Thyroid gland (tissue), 4 donors: ENCODE results near the gene NT5DC1.

Experiments used
- CTCF ChIP-seq, 6 experiments: fragments of 200-600 bp in 3 of 6; fragments of 450-650 bp in 3 of 6; sonication (generic) in 3 of 6; IDR thresholded peaks; one replicate each; pipeline ENCODE4 v1.5.1; 2016 to 2019; ENCODE audit warnings: antibody characterized with exemption in 6 of 6, mild to moderate bottlenecking in 2 of 6, inconsistent platforms in 1 of 6, moderate library complexity in 1 of 6
- POLR2A ChIP-seq, 2 donors: fragments of 450-650 bp; IDR thresholded peaks; one replicate each; pipeline ENCODE4 v1.6.1; 2017; ENCODE audit warnings: antibody characterized with exemption in 2 of 2, mild to moderate bottlenecking in 2 of 2, moderate library complexity in 1 of 2

GRCh38 chr6:116170358-116171057, 69.9 kb downstream of the NT5DC1 start:
- TF ChIP-seq POLR2A (IDR thresholded peaks at IDR 0.05): no peak
- no peak for TF ChIP-seq CTCF (IDR thresholded peaks at IDR 0.05)
